GM19035 (cell line): ENCODE data around the gene PRCC.
"Not testable (repeated sequence)": the region's sequence is repeated elsewhere in the genome, so short reads cannot be mapped to it uniquely, and the experiment has no call there.

ENCODE experiments used
- ATAC-seq: cut with Tn5 transposase; IDR thresholded peaks from one replicate; pipeline ENCODE4 v1.9.1; 2021; ENCODE audit not compliant: unreplicated experiment

PRCC gene

DNA sequence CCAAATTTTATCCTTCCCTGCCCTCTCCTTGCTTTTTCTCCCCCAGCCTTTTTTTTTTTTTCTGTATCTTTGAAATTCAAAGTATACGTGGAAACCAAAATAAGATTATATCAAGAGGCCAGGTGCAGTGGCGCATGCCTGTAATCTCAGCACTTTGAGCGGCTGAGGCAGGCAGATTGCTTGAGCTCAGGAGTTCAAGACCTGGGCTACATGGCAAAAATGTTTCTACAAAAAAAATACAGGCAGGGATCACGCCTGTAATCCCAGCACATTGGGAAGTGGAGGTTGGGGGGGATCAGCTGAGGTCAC lies 6.6 kb upstream of the PRCC start:
- no peak for ATAC-seq

- not testable (repeated sequence) for ATAC-seq
Measured at GRCh38 chr1:156765136-156765535, 2.2 kb upstream of the PRCC start.

DNA sequence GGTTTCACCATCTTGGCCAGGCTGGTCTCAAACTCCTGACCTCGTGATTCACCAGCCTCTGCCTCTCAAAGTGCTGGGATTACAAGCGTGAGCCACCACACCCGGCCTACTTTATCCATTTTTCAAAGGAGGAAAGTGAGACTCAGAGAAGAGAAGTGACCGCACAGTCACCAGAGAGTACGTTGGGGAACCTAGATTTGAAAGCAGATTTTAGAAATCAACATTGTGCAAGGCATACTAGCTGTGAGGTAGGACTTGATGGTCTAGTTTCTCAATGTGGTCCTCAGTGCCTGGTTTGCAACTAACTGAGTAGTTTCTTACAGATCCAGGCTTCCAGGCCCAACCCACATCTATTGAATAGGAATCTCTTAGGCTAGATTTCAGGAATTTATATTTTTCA lies 1.7 kb upstream of the PRCC start:
- no peak for ATAC-seq

- ATAC-seq: peak; percentile 14
Measured at GRCh38 chr1:156766298-156767100, 836 bp upstream of the PRCC start.

DNA sequence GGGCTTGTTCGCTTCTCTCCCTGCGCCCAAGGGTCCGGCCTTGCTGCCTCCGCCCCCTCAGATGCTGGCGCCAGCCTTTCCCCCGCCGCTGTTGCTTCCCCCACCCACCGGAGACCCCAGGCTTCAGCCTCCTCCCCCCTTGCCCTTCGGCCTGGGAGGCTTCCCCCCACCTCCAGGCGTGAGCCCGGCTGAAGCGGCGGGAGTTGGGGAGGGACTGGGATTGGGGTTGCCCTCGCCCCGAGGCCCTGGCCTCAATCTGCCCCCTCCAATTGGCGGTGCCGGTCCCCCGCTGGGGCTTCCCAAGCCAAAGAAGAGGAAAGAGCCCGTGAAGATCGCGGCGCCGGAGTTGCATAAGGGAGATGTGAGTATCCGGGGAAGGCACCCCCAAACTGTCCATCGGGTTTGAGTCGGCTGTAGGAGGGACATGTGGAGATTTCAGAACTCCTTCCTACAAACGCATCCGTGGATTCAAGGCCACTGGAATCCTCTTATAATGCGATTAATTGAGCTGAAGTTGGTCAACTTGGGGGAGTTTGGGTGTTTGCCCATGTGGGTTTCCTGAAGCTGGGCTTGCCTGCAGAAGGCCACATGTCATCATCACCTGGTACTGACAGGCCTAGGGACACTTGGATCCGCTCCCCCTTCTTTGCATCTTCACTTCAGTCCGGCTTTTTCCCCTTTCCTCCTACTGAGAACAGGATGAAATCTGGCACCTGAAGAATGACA lies 707 bp downstream of the PRCC start:
- peak; percentile 14 for ATAC-seq

GRCh38 chr1:156768610-156769295 lies 1.4 kb downstream of the PRCC start:
- ATAC-seq: no peak

DNA sequence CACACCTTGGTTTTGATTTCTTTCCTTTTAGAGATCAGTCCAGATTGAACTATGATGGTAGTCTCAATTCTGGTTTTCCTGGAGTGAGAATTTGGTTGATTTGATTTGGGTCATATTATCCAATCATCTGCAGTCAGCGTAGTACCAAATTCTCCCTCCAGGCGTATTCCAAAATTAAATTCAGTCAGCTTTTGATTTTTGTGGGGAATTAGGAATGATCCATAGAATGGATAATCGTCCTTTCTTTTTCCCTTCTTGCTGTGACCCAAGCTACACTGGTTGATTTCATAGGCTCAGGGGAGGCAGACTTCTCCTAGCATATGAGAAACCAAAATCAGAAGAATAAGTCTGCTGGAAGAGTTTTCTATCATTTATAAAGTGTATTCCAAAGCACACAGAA lies 4.9 kb downstream of the PRCC start:
- no peak for ATAC-seq

DNA sequence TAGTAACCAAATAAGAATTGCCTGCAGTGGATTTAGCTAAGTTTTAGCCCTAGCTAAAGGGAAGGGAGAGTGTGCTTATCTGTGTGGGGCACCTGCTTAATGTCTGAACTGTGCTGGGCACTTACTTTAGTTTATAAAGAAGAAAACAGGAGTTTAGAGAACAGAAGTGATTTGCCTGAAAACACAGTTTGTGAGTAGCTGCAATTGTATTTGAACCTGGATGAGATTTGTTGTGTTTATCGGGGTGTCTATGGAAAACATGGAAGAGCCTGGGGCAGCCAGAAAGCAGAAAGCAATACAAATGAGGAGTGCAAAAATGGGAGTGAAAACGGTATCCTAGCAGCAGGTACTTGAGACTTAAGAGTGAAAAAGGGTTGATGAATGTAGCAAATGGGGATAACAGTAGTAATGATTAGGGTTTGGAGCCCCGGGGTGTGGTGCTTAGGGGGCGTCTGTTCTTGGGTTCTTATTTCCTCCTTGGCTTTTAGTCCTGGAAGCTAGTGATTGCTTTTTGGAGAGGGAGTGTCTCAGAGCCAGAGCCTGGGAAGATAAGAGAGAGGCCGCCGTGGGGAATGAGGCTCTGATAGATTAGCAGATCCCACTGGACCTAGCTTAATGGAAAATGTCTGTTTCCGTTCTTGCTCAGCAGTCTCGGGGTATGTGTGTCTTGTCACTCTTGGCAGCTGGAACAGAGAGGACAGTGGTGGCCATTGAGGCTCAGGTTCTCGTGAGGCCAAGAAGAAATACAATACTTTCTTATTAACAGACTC lies 5.6 kb downstream of the PRCC start:
- ATAC-seq: no peak

DNA sequence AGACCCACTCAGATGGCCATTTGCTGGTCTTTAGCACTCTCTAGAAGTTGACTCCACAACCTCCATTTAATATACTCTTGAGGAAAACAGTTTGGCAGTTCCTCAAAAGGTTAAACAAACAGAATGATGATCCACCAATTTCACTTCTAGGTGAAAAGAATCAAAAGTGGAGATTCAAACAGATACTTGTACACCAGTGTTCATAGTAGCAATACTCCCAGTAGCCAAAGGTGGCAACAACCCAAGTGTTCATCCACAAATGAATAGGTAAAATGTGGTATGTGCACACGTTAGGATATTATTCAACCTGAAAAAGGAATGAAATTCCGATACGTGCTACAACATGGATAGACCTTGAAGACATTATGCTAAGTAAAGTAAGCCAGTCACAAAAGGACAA lies 6.3 kb downstream of the PRCC start:
- ATAC-seq: no peak

DNA sequence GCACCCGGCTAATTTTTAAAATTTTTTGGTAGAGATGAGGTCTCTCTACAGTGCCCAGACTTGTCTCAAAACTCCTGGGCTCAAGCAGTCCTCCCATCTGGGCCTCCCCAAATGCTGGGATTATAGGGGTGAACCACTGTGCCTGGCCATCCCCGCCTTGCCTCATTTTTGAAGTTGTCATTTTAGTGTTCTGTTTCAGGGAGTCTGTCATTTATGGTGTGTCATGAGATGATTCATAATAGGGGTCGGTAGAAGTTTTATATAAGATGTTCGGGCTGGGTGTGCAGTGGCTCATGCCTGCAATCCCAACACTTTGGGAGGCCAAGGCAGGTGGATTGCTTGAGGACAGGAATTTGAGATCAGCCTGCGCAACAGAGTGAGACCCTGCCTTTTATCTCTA lies 8.5 kb downstream of the PRCC start:
- no peak for ATAC-seq

GRCh38 chr1:156776942-156777341 lies 9.6 kb downstream of the PRCC start:
- no peak for ATAC-seq

DNA sequence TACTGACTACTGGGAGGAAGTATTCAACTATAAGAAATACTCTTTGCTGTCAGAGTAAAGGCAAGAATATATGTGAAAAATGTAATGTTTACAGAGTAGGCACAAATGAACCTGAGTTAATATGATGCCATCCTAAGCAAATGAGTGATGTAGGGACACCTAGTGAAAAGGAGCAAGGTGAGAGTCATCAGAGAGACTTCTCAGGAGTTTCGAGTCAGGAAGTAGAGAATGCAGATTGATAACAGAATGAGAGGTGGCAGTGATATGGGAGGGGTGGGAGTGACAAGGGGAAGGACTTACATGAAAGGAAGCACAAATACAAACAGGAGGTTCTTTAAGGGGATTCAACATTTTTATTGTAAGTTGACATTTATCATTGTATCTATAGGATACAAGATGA lies 10.2 kb downstream of the PRCC start:
- no peak for ATAC-seq

GRCh38 chr1:156781585-156782186 lies 14.4 kb downstream of the PRCC start:
- no peak for ATAC-seq

- ATAC-seq: no peak
Measured at GRCh38 chr1:156785458-156785857, 18.1 kb downstream of the PRCC start.

GRCh38 chr1:156786640-156787039 lies 19.3 kb downstream of the PRCC start:
- ATAC-seq: no peak

DNA sequence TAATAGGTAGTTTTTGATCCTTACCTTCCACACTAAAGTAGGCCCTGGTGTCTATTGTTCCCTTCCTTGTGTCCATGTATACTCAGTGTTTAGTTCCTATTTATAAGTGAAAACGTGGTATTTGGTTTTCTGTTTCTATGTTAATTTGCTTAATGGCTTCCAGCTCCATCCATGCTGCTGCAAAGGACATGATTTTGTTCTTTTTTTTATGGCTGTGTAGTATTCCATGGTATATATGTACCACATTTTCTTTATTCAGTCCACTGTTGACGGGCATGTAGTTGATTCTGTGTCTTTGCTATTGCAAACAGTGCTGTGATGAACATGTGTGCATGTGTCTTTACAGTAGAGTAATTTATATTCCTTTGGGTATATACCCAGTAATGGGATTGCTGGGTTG lies 20.8 kb downstream of the PRCC start:
- no peak for ATAC-seq

- no peak for ATAC-seq
Measured at GRCh38 chr1:156789621-156790318, 22.4 kb downstream of the PRCC start.

DNA sequence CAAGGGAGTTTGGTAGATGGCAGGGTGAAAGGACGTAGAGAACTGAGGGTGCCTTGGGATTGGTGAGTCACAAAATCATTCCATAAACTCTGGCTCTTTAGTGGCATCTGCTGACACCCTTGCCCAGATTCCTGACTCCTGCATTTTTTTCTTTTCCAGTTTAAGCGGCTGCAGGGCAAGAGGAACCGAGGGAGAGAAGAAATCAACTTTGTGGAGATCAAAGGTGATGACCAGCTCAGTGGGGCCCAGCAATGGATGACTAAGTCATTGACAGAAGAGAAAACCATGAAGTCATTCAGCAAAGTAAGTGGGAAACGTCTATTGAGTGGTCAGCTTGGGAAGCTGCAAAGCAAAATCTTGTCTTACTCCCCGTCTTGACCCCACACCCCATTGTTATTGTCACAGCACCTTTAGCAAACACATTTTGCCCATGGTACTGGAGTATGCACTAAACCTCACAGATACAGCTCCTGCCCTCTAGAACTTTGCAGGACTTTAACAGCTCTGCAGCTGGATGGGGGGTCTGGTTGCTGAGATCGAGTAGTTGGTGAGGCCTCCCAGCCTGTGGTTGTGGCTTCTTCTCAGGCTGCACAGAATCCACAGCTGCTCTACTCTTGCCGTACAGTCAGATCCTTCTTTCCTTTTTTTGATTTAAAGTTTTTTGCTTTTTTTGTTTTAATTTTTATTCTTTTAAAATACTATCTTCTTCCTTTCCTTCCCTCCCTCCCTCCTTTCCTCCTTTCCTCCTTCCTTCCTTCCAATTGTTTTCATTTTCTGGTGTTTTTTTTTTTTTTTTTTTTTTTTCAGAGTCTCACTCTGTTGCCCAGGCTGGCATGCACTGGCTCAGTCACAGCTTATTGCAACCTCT lies 27.4 kb downstream of the PRCC start:
- no peak for ATAC-seq

DNA sequence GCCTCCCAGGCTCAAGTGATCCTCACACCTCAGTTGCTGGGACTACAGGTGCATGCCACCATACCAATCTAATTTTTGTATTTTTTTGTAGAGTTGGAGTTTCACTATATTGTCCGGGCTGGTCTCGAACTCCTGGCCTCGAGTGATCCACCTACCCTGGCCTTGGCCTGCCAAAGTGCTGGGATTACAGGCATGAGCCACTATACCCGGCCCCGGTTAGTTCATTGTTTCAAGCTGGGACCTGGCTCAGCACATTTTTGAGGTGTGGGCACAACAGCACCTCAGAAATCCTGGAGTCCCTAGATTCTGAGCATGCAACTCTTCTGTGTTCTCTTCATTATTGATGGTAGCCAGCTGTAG lies 28.0 kb downstream of the PRCC start:
- ATAC-seq: no peak

DNA sequence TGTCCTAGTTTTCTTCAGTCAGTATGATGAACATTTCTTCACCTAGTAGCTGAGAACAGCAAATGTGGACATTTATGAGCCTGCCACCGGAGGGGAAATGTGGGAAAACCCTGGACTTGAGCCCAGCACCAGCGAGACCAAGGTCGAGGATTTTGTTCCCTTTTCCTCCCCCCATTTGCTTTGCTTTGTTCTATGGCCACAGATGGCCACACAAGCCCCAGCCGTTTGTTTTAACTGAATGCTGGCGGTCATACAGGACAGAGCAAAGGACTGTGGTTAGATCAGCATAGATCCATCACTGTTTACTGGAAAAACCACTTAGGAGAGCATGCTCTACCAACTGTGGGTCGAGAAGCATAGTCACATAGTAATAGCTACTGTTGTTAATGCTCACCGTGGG lies 28.5 kb downstream of the PRCC start:
- ATAC-seq: no peak
